K562 (cell line): ENCODE results near the gene ZNF687. TPM values are rescaled to one million over a fixed set of nuclear protein-coding genes. Genes with fewer than 3 reads are reported as not detected.

ENCODE experiments used
- ATAC-seq: fragments of 200-7000 bp; cut with Tn5 transposase; 3 replicates; pipeline ENCODE4 v1.9.1; 2020; ENCODE audit warnings: moderate library complexity
- BruUV-seq: library from RNA; stranded (reverse); fragments of 400-500 nt; replicated peaks from 2 replicates; lab custom pipeline; 2021; lab: Mats Ljungman, UMichigan
- CTCF ChIA-PET: fragments of 300-600 bp; formaldehyde crosslinking; extraction: SDS; loops from one replicate; lab custom pipeline; 2021; ENCODE audit warnings: low intra/inter-chr PET ratio; lab: Yijun Ruan, JAX
- POLR2A ChIA-PET: fragments of 300-600, 350-650 bp; sonication (Branson Sonifier 250); formaldehyde crosslinking; extraction: SDS; loops from one replicate; lab custom pipeline; 2021; ENCODE audit warnings: antibody characterized with exemption, inconsistent platforms; lab: Yijun Ruan, JAX
- DNase-seq, 4 experiments: peaks; one replicate each; pipeline versions ENCODE4 v3.0.0 to v3.0.0-alpha.2; 2011 to 2018; ENCODE audit warnings: low spot score in 3 of 4, mixed read lengths in 3 of 4; ENCODE audit errors: extremely low read depth in 1 of 4
- FAIRE-seq: peaks from 2 replicates; lab custom pipeline; 2011; peaks lifted over from hg19 to GRCh38; lab: Jason Lieb, UNC
- H2AFZ ChIP-seq: 2 replicates; pipeline ENCODE4 v1.6.0; 2011; ENCODE audit warnings: low read depth, low read length, control low read depth, inconsistent platforms
- H3K27ac ChIP-seq: fragments of 200-600 bp; 3 replicates; pipeline ENCODE4 v1.8.0; 2011; ENCODE audit warnings: low read depth, mild to moderate bottlenecking, control low read depth, inconsistent platforms, low read length, moderate library complexity, mixed read lengths; ENCODE audit errors: extremely low read depth
- H3K27me3 ChIP-seq, 2 experiments: fragments of 300-600 bp in 1 of 2; 2 replicates in 1 of 2; 3 replicates in 1 of 2; pipeline versions ENCODE4 v1.6.0 to v1.8.0; 2011; ENCODE audit warnings: inconsistent platforms in 2 of 2, low read length in 2 of 2, mild to moderate bottlenecking in 1 of 2, mixed read lengths in 1 of 2, moderate library complexity in 1 of 2; ENCODE audit not compliant: control insufficient read depth in 2 of 2, insufficient read depth in 2 of 2
- H3K36me3 ChIP-seq: fragments of 300-600 bp; 3 replicates; pipeline ENCODE4 v1.8.0; 2011; ENCODE audit warnings: mild to moderate bottlenecking, low read length, inconsistent platforms; ENCODE audit not compliant: control insufficient read depth, insufficient read depth
- H3K4me1 ChIP-seq, 2 experiments: fragments of 200-600 bp in 1 of 2; replicated peaks in 1 of 2; 2 replicates in 1 of 2; 3 replicates in 1 of 2; pipeline versions ENCODE4 v1.5.1 to v1.8.0; 2011; ENCODE audit warnings: inconsistent platforms in 2 of 2, low read length in 2 of 2, mild to moderate bottlenecking in 1 of 2, mixed read lengths in 1 of 2, moderate library complexity in 1 of 2; ENCODE audit not compliant: control insufficient read depth in 2 of 2, insufficient read depth in 2 of 2
- H3K4me2 ChIP-seq: 2 replicates; pipeline ENCODE4 v1.6.1; 2011; ENCODE audit warnings: low read length, control low read depth, inconsistent platforms, mixed read lengths; ENCODE audit not compliant: insufficient read depth
- H3K4me3 ChIP-seq: fragments of 200-600 bp; sonication (generic), shearing (Covaris generic); 2 replicates; pipeline ENCODE4 v1.5.1; 2016; ENCODE audit warnings: control low read depth, inconsistent platforms
- H3K79me2 ChIP-seq: fragments of 200-600 bp; 3 replicates; pipeline ENCODE4 v1.8.0; 2011; ENCODE audit warnings: low read length, inconsistent platforms; ENCODE audit not compliant: control insufficient read depth, insufficient read depth
- H3K9ac ChIP-seq, 2 experiments: 2 replicates each; pipeline versions ENCODE4 v1.6.0 to v1.6.1; 2011; ENCODE audit warnings: low read depth in 2 of 2, low read length in 2 of 2, control low read depth in 1 of 2, inconsistent platforms in 1 of 2, mild to moderate bottlenecking in 1 of 2, mixed read lengths in 1 of 2; ENCODE audit not compliant: insufficient read depth in 1 of 2
- H3K9me1 ChIP-seq: one replicate; pipeline ENCODE4 v1.6.0; 2011; ENCODE audit warnings: inconsistent platforms, mild to moderate bottlenecking, low read length, moderate library complexity; ENCODE audit not compliant: control insufficient read depth, insufficient read depth
- H3K9me3 ChIP-seq: replicated peaks from 2 replicates; pipeline ENCODE4 v1.5.1; 2011; ENCODE audit warnings: low read depth, low read length, inconsistent platforms; ENCODE audit not compliant: control insufficient read depth, insufficient read depth
- H4K20me1 ChIP-seq: replicated peaks from 2 replicates; pipeline ENCODE4 v1.6.1; 2011; ENCODE audit warnings: low read length, inconsistent platforms, mixed read lengths; ENCODE audit not compliant: control insufficient read depth, insufficient read depth
- CCAR2 ChIP-seq: fragments of 200-400 bp; formaldehyde crosslinking; IDR thresholded peaks from 2 replicates; pipeline ENCODE4 v1.6.1; 2017; ENCODE audit warnings: mild to moderate bottlenecking, low read depth, low read length
- HOXB6 ChIP-seq: fragments of 250-450 bp; sonication (Bioruptor Pico); IDR thresholded peaks from 2 replicates; pipeline ENCODE4 v1.5.1; 2022; ENCODE audit warnings: mild to moderate bottlenecking, borderline replicate concordance
- LEF1 ChIP-seq: fragments of 450-650 bp; IDR thresholded peaks from 2 replicates; pipeline ENCODE4 v1.6.1; 2016; ENCODE audit warnings: mild to moderate bottlenecking
- RUNX1 ChIP-seq: sonication (generic); IDR thresholded peaks from 2 replicates; pipeline ENCODE4 v1.6.1; 2016; ENCODE audit warnings: antibody characterized with exemption, low read depth
- TCF7L2 ChIP-seq: fragments of 150-350 bp; IDR thresholded peaks from 2 replicates; pipeline ENCODE4 v1.6.1; 2016; ENCODE audit warnings: low read depth, mild to moderate bottlenecking, low read length, moderate library complexity
- UBTF ChIP-seq, 2 experiments: IDR thresholded peaks; 2 replicates each; pipeline ENCODE4 v1.6.1; 2012; ENCODE audit warnings: improper control_type of control experiment in 2 of 2, low read depth in 2 of 2, low read length in 2 of 2, borderline replicate concordance in 1 of 2
- ZBTB9 ChIP-seq: fragments of 450-650 bp; formaldehyde crosslinking; IDR thresholded peaks from 2 replicates; pipeline ENCODE4 v1.4.0; 2020; ENCODE audit warnings: mild to moderate bottlenecking, moderate library complexity
- ZFX ChIP-seq: sonication (generic); formaldehyde crosslinking; IDR thresholded peaks from 2 replicates; pipeline ENCODE4 v1.8.0; 2022; ENCODE audit warnings: mild to moderate bottlenecking, missing genetic modification reagents, moderate library complexity
- ZKSCAN8 ChIP-seq: fragments of 200-800 bp; sonication (Bioruptor generic); IDR thresholded peaks from 2 replicates; pipeline ENCODE4 v1.6.1; 2016; ENCODE audit warnings: missing genetic modification characterization, missing compliant biosample characterization
- ZNF551 ChIP-seq: fragments of 250-450 bp; sonication (Bioruptor Pico); IDR thresholded peaks from 2 replicates; pipeline ENCODE4 v1.5.0; 2021; ENCODE audit warnings: mild to moderate bottlenecking, moderate library complexity
- WGBS: fragments of 100-300 bp; shearing (Covaris generic); methylation state at CpG from one replicate; pipeline ENCODE4 v1.1.6; 2016; ENCODE audit warnings: low coverage, mixed read lengths; ENCODE audit not compliant: insufficient coverage; ENCODE audit errors: missing lambda C conversion rate; 5-methylcytosine and 5-hydroxymethylcytosine counted together
- in situ Hi-C: fragments of 300-500 bp; cut with MboI; formaldehyde crosslinking; loops from 4 replicates; pipeline ENCODE4 v1.15.0; 2018; ENCODE audit warnings: inconsistent platforms, mixed read lengths
- intact Hi-C: fragments of 100-400 bp; cut with micrococcal nuclease; formaldehyde crosslinking; loops from 2 replicates; pipeline ENCODE4 v1.14.2; 2022
- polyA plus RNA-seq, 8 experiments: library from polyadenylated mRNA; depleted of rRNA in 4 of 8; stranded (reverse) in 5 of 8; unstranded in 3 of 8; fragments of >200 nt; fragmentation: Nextera tagmentation in 2 of 8; fragmentation: Illumina TruSeq in 1 of 8; extraction: Ambion mirVana in 2 of 8; extraction: Trizol in 1 of 8; gene quantifications; 2 replicates each; pipeline versions ENCODE4 v1.2.1 to v1.2.3, GENCODE V29; 2011 to 2014; ENCODE audit warnings: inconsistent platforms in 1 of 8, missing spikeins in 1 of 8
- total RNA-seq, 7 experiments: library from RNA; depleted of rRNA in 6 of 7; stranded (reverse); fragments of >200 nt in 6 of 7; fragmentation: Illumina TruSeq in 2 of 7; extraction: Trizol in 2 of 7; gene quantifications; 2 replicates each; pipeline versions ENCODE4 v1.2.1 to v1.2.3, GENCODE V29; 2011 to 2021; ENCODE audit warnings: low replicate concordance in 1 of 7
- TF ChIP-seq, protein P1 (sequence below): fragments of 250-450 bp; sonication (Bioruptor Pico); IDR thresholded peaks from 2 replicates; pipeline ENCODE4 v1.8.0; 2022; ENCODE audit warnings: inconsistent platforms

Gene ZNF687
- total and polyA plus RNA-seq, 9 of the 15 experiments (the other 6 are each of a cell fraction or from before 2014, with no cell fraction given): 0.13 to 26.4 (median 10.6) TPM

DNA sequence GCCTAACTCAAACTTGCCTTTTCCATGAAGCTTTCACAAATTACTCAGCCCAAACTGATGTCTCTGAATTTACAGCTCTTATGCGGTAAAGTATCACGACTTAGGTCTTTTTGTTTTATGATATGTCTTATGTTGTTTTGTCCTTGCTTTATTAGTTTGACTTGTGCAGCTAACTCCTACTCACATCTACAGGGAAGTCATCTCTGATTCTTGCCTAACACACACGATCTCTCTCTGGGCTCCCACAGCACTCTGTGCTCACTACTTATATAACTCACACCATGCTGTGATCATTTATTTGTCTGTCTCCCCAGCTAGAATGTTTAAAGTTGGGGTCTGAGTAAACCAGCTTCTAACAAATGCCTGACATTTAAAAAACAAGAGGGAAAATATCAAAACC, 54.5 kb downstream of the ZNF687 start:
- H3K79me2 ChIP-seq: no peaks in the 10 kb centered on the region
- CTCF ChIA-PET: no interaction called here
- no peak overlapping the region for H3K4me3 ChIP-seq
- H3K36me3 ChIP-seq: no peaks in the 10 kb centered on the region
- H3K9me1 ChIP-seq: no peaks in the 10 kb centered on the region
- H3K9me3 ChIP-seq: no peaks in the 10 kb centered on the region
- POLR2A ChIA-PET: interaction anchor here (1.1 to 1.5 kb wide), 3 partner anchors 9 to 48 kb away, joined by 3 to 8 read pairs (median 3); partner anchors contain the start of gene PI4KB
- no peak overlapping the region for H2AFZ ChIP-seq
- H4K20me1 ChIP-seq: no peaks in the 10 kb centered on the region
- H3K4me2 ChIP-seq: no peak overlapping the region
- H3K9ac ChIP-seq: no peak overlapping the region
- no peak overlapping the region for H3K27ac ChIP-seq
- intact Hi-C loops: no loop called here
- H3K27me3 ChIP-seq: no peaks in the 10 kb centered on the region
- in situ Hi-C loops: loop anchor here (5.0 kb wide), 1 partner anchor 34 kb away; no protein-coding TSS in a partner anchor
- 55% methylated on average over 3 of the region's 3 CpGs for WGBS
- no peaks in the 10 kb centered on the region; a peak in 1 of 5 replicates for H3K4me1 ChIP-seq
- no peak for DNase-seq
- no peak for FAIRE-seq
- no peak for TF ChIP-seq ZFX (CRISPR knock-in tag)
- no peak for TF ChIP-seq LEF1
- TF ChIP-seq ZNF551 (CRISPR knock-in tag): no peak
- TF ChIP-seq TCF7L2: no peak
- TF ChIP-seq, protein P1, sequence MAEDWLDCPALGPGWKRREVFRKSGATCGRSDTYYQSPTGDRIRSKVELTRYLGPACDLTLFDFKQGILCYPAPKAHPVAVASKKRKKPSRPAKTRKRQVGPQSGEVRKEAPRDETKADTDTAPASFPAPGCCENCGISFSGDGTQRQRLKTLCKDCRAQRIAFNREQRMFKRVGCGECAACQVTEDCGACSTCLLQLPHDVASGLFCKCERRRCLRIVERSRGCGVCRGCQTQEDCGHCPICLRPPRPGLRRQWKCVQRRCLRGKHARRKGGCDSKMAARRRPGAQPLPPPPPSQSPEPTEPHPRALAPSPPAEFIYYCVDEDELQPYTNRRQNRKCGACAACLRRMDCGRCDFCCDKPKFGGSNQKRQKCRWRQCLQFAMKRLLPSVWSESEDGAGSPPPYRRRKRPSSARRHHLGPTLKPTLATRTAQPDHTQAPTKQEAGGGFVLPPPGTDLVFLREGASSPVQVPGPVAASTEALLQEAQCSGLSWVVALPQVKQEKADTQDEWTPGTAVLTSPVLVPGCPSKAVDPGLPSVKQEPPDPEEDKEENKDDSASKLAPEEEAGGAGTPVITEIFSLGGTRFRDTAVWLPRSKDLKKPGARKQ (CRISPR knock-in tag): no peak
- no peak for TF ChIP-seq UBTF (IDR thresholded peaks at IDR 0.05; ENCODE audit: borderline replicate concordance in 1 of 2, low read depth in 2 of 2, low read length in 2 of 2)
- no peak for TF ChIP-seq ZKSCAN8 (CRISPR knock-in tag)
- TF ChIP-seq HOXB6 (CRISPR knock-in tag): no peak
- no peak for TF ChIP-seq CCAR2
- no peak for TF ChIP-seq ZBTB9 (CRISPR knock-in tag)
- no peak for TF ChIP-seq RUNX1
- BruUV-seq: no TSS peak
- no peak for ATAC-seq
